ENCODE results near the gene MED8. TPM values are rescaled to one million over a fixed set of nuclear protein-coding genes. Genes with fewer than 3 reads are reported as not detected.
"Not testable (repeated sequence)": the region's sequence is repeated elsewhere in the genome, so short reads cannot be mapped to it uniquely, and the experiment has no call there.

The MED8 gene
- total and polyA plus RNA-seq, 4 donors: 28.9 to 34.9 (median 32.4) TPM

DNA sequence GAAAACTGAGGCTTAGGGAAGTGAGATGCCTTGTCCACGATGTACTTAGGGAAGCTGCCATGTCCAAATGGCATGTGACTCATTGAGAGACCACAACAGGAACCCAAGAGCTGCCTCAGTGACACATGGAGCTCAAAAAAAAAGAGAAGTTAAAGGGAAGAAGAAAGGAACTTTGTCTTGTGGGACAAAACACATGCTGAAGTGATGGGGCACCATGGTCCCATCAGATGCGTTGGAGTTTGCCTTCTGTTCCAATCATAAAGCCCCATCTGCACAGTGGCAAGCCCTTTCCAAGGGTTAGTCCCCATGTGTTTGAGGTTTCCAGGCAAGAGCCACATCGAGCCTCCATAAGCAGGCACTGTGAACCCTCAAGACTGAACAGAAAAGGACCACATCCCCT is 8.0 kb downstream of the MED8 start:
- H3K9me3 ChIP-seq (ENCODE audit: control insufficient read depth, low read length): no peaks in the 10 kb centered on the region
- DNase-seq (no peak), ATAC-seq (ENCODE audit: low FRiP score) (no peak)
- H3K4me3 ChIP-seq (ENCODE audit: low read length in 2 of 2): no peak overlapping the region
- H3K27ac ChIP-seq (ENCODE audit: low read depth in 1 of 2, low read length in 2 of 2): no peak overlapping the region
- intact Hi-C loops (cut with DNase I): no loop called here
- WGBS, 2 donors: 74 to 82% methylated on average over 3 of the region's 3 CpGs
- no peaks in the 10 kb centered on the region for H3K4me1 ChIP-seq (ENCODE audit: control insufficient read depth in 1 of 2, insufficient read depth in 2 of 2, low read length in 2 of 2)
- no peaks in the 10 kb centered on the region for H3K27me3 ChIP-seq (ENCODE audit: control insufficient read depth in 1 of 2, insufficient read depth in 2 of 2, low read length in 1 of 2)
- H3K36me3 ChIP-seq (ENCODE audit: control insufficient read depth in 1 of 2, insufficient read depth in 2 of 2, low read length in 1 of 2): peaks cover 13 to 16% of the 10 kb centered on the region in 2 donors

DNA sequence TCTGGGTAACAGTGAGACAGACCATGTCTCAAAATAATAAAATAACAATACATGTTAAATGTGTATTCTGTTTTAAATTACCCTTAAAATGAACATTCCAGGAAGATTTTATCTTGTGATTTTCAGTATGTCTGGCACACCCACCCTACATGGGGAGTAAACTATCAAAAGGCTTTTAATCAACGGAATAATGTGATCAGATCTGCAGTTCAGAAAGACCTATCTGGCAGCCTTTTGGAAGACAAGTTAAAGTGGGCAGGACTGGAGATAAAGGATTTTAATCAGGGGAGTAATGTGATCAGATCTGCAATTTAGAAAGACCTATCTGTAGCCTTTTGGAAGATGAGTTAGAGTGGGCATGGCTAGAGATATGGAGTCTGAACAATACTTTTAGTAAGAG is 10.1 kb downstream of the MED8 start:
- DNase-seq (no peak), ATAC-seq (ENCODE audit: low FRiP score) (no peak)
- intact Hi-C loops (cut with DNase I): no loop called here
- 89 to 94% methylated on average over 1 of the region's 1 CpG for WGBS, 2 donors
- no peaks in the 10 kb centered on the region for H3K9me3 ChIP-seq (ENCODE audit: control insufficient read depth, low read length)
- H3K4me3 ChIP-seq (ENCODE audit: low read length in 2 of 2): no peak overlapping the region
- no peaks in the 10 kb centered on the region for H3K4me1 ChIP-seq (ENCODE audit: control insufficient read depth in 1 of 2, insufficient read depth in 2 of 2, low read length in 2 of 2)
- H3K36me3 ChIP-seq (ENCODE audit: control insufficient read depth in 1 of 2, insufficient read depth in 2 of 2, low read length in 1 of 2): peaks cover 9% of the 10 kb centered on the region in 2 donors
- no peaks in the 10 kb centered on the region for H3K27me3 ChIP-seq (ENCODE audit: control insufficient read depth in 1 of 2, insufficient read depth in 2 of 2, low read length in 1 of 2)
- no peak overlapping the region for H3K27ac ChIP-seq (ENCODE audit: low read depth in 1 of 2, low read length in 2 of 2)

DNA sequence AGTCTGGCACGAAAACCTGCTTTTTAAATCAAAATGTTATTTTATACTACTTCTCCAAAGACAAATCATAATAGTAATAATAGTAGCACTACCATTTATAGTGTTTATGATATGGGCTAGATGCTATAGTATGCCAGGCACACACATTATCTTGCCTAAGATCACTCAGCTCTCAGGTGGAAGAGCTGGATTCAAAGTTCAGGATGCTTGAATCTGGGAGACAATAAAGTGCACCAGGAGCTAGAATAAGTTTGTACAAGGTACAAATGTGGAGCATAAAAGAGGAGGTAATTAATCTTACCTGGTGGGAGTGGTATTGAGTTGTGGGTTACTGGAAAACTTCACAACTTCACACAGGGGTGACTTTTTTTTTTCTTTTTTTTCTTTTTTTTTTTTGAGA is 11.8 kb downstream of the MED8 start:
- Histone ChIP-seq H3K27ac (ENCODE audit: low read depth in 1 of 2, low read length in 2 of 2) (no peak overlapping the region), H3K36me3 (ENCODE audit: control insufficient read depth in 1 of 2, insufficient read depth in 2 of 2, low read length in 1 of 2) (peaks cover 0 to 2% of the 10 kb centered on the region in 2 donors), H3K9me3 (ENCODE audit: control insufficient read depth, low read length) (no peaks in the 10 kb centered on the region), H3K27me3 (ENCODE audit: control insufficient read depth in 1 of 2, insufficient read depth in 2 of 2, low read length in 1 of 2) (no peaks in the 10 kb centered on the region), H3K4me3 (ENCODE audit: low read length in 2 of 2) (no peak overlapping the region), H3K4me1 (ENCODE audit: control insufficient read depth in 1 of 2, insufficient read depth in 2 of 2, low read length in 2 of 2) (no peaks in the 10 kb centered on the region)
- 87 to 96% methylated on average over 1 of the region's 1 CpG for WGBS, 2 donors
- intact Hi-C loops (cut with DNase I): no loop called here
- no peak for DNase-seq
- no peak for ATAC-seq (ENCODE audit: low FRiP score)

DNA sequence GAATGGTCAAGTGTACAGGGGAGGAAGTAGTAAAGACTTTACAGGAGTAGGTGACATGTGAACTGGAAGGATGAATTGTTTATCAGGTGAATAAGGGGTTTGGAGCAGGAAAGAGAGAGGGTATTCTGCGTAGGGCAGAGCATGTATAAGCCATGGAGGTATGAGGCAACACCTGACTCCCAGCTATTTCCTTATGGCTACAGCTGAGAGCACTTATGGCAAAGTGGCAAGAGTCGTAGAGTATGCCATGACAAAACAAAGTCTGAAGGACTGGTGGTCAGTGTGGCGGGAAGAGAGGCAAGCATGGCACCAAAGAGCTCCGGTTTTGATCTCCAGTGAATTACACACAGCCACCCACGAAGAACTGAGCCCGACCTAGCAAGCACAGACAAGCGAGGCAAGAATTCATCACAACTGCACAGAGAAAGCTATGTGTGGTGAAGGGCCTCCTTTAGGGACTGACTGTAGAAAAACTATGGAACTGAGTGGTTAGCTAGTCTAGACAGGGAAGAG is 12.8 kb downstream of the MED8 start:
- WGBS, 2 donors: 83 to 92% methylated on average over 7 of the region's 7 CpGs
- Histone ChIP-seq H3K9me3 (ENCODE audit: control insufficient read depth, low read length) (no peaks in the 10 kb centered on the region), H3K27me3 (ENCODE audit: control insufficient read depth in 1 of 2, insufficient read depth in 2 of 2, low read length in 1 of 2) (no peaks in the 10 kb centered on the region), H3K4me3 (ENCODE audit: low read length in 2 of 2) (no peak overlapping the region), H3K4me1 (ENCODE audit: control insufficient read depth in 1 of 2, insufficient read depth in 2 of 2, low read length in 2 of 2) (no peaks in the 10 kb centered on the region), H3K27ac (ENCODE audit: low read depth in 1 of 2, low read length in 2 of 2) (no peak overlapping the region), H3K36me3 (ENCODE audit: control insufficient read depth in 1 of 2, insufficient read depth in 2 of 2, low read length in 1 of 2) (peaks cover 0 to 2% of the 10 kb centered on the region in 2 donors)
- intact Hi-C loops (cut with DNase I): no loop called here
- DNase-seq (no peak), ATAC-seq (ENCODE audit: low FRiP score) (no peak)

DNA sequence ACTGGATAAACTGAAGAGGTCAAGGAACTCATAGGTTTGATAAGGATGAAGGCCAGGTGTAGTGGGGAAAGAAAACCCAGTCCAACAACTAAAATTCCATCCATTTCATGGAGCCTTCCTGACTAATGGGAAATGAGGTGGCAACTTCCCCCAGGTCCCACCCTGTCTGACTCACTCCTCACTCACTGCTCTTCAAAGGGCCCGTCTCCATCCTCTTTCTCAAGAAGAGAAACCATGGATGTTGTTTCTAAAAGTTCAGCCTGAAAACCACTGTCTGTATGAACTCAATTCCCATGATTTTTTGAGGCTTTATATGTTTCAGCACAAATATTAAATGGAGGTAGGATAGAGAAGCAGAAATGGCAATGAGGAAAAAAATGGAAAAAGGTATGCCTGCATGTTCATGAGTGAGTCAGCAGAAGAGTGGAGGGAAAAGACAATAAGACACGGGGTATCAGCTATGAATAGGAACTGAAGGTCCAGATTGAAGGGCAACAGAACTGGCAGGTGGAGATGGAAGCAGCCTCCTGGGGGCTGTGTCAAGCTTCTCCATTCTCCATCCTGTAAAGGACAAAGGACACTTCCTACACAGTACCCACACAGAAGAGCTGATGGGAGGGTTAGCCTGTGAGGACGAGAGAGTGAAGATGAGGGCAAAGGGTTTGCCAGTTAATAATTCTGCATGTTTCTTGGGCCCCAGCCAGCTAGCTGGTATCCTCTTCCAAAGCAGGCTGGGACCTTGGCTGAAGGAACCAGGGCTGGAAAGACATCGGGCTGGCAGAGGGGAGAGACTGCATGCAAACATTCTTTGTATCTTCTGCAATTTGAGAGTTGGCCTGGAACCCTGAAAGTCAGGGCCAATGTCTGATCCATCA is 16.3 kb downstream of the MED8 start:
- intact Hi-C loops (cut with DNase I): no loop called here
- Histone ChIP-seq H3K27ac (ENCODE audit: low read depth in 1 of 2, low read length in 2 of 2) (no peak overlapping the region), H3K4me1 (ENCODE audit: control insufficient read depth in 1 of 2, insufficient read depth in 2 of 2, low read length in 2 of 2) (peaks cover 0 to 4% of the 10 kb centered on the region in 2 donors), H3K27me3 (ENCODE audit: control insufficient read depth in 1 of 2, insufficient read depth in 2 of 2, low read length in 1 of 2) (no peaks in the 10 kb centered on the region), H3K9me3 (ENCODE audit: control insufficient read depth, low read length) (no peaks in the 10 kb centered on the region), H3K4me3 (ENCODE audit: low read length in 2 of 2) (no peak overlapping the region), H3K36me3 (ENCODE audit: control insufficient read depth in 1 of 2, insufficient read depth in 2 of 2, low read length in 1 of 2) (no peaks in the 10 kb centered on the region)
- DNase-seq (no peak), ATAC-seq (ENCODE audit: low FRiP score) (no peak)
- WGBS, 2 donors: 42 to 43% methylated on average over 4 of the region's 4 CpGs

DNA sequence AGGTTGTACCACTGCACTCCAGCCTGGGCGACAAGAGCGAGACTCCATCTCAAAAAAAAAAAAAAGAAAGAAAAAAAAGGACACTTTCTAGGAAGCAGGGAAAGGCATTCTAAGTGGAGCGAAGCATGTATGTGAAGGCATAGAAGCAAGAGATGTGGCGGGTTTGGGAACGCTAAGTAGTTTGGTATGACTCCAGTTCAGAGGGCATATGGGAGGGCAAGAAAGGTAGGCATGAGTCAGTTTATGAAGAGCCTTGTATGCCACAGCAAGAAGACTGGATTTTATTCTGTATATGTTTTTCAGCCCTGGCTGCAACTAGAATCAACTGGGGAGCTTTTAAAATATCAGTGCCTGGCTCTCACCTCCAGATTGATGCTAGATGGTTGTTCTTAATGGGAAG is 17.4 kb downstream of the MED8 start:
- Histone ChIP-seq H3K27ac (ENCODE audit: low read depth in 1 of 2, low read length in 2 of 2) (no peak overlapping the region), H3K4me1 (ENCODE audit: control insufficient read depth in 1 of 2, insufficient read depth in 2 of 2, low read length in 2 of 2) (peaks cover 0 to 4% of the 10 kb centered on the region in 2 donors)
- DNase-seq: no peak

DNA sequence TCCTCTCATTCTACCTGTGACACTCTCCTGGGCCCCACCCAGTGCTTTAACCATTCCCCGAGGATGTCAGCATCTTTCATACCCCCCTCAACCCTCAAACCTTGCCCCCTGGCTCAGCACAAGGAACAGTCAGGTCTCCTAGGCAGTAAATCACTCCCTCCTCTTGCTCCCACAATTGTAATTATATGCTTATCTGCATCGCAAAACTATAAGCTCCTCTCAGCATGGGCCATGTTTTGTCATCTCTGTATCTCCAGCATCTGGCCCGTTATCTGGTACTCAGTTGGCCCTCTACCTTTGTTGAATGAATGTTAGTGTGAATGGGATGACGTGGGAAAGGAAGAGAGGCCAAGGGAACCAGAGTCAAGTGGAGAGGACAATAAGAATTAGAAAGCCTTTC is 19.0 kb downstream of the MED8 start:
- intact Hi-C loops (cut with DNase I): no loop called here
- Histone ChIP-seq H3K4me3 (ENCODE audit: low read length in 2 of 2) (no peak overlapping the region), H3K36me3 (ENCODE audit: control insufficient read depth in 1 of 2, insufficient read depth in 2 of 2, low read length in 1 of 2) (no peaks in the 10 kb centered on the region), H3K4me1 (ENCODE audit: control insufficient read depth in 1 of 2, insufficient read depth in 2 of 2, low read length in 2 of 2) (peaks cover 0 to 4% of the 10 kb centered on the region in 2 donors), H3K27ac (ENCODE audit: low read depth in 1 of 2, low read length in 2 of 2) (no peak overlapping the region), H3K27me3 (ENCODE audit: control insufficient read depth in 1 of 2, insufficient read depth in 2 of 2, low read length in 1 of 2) (no peaks in the 10 kb centered on the region), H3K9me3 (ENCODE audit: control insufficient read depth, low read length) (no peaks in the 10 kb centered on the region)
- no peak for ATAC-seq (ENCODE audit: low FRiP score)
- no peak for DNase-seq
- 83 to 85% methylated on average over 4 of the region's 4 CpGs for WGBS, 2 donors

More for the DNA sequence above, 17.4 kb downstream of the MED8 start:
- no peaks in the 10 kb centered on the region for H3K36me3 ChIP-seq (ENCODE audit: control insufficient read depth in 1 of 2, insufficient read depth in 2 of 2, low read length in 1 of 2)
- no peak for ATAC-seq (ENCODE audit: low FRiP score)
- intact Hi-C loops (cut with DNase I): no loop called here
- no peak overlapping the region for H3K4me3 ChIP-seq (ENCODE audit: low read length in 2 of 2)
- no peaks in the 10 kb centered on the region for H3K9me3 ChIP-seq (ENCODE audit: control insufficient read depth, low read length)
- 97% methylated on average over 5 of the region's 5 CpGs for WGBS, 2 donors
- no peaks in the 10 kb centered on the region for H3K27me3 ChIP-seq (ENCODE audit: control insufficient read depth in 1 of 2, insufficient read depth in 2 of 2, low read length in 1 of 2)

DNA sequence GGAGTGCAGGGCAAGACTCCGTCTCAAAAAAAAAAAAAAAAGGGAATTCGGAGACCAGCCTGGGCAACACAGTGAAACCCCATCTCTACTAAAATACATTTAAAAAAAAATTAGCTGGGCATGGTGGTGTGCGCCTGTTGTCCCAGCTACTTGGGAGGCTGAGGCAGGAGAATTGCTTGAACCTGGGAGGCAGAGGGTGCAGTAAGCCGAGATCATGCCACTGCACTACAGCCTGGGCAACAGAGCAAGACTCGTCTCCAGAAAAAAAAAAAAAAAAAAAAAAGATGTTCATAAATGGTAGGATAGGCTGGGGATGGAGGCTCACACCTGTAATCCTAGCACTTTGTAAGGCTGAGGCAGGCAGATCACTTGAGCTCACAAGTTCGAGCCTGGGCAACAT is 19.8 kb downstream of the MED8 start:
- H3K27me3 ChIP-seq (ENCODE audit: control insufficient read depth in 1 of 2, insufficient read depth in 2 of 2, low read length in 1 of 2); H3K9me3 ChIP-seq (ENCODE audit: control insufficient read depth, low read length); DNase-seq; H3K4me1 ChIP-seq (ENCODE audit: control insufficient read depth in 1 of 2, insufficient read depth in 2 of 2, low read length in 2 of 2); H3K27ac ChIP-seq (ENCODE audit: low read depth in 1 of 2, low read length in 2 of 2); H3K4me3 ChIP-seq (ENCODE audit: low read length in 2 of 2); H3K36me3 ChIP-seq (ENCODE audit: control insufficient read depth in 1 of 2, insufficient read depth in 2 of 2, low read length in 1 of 2); ATAC-seq (ENCODE audit: low FRiP score); intact Hi-C loops (cut with DNase I): not testable (repeated sequence)
- 97 to 99% methylated on average over 6 of the region's 6 CpGs for whole genome bisulfite sequencing, 2 donors

DNA sequence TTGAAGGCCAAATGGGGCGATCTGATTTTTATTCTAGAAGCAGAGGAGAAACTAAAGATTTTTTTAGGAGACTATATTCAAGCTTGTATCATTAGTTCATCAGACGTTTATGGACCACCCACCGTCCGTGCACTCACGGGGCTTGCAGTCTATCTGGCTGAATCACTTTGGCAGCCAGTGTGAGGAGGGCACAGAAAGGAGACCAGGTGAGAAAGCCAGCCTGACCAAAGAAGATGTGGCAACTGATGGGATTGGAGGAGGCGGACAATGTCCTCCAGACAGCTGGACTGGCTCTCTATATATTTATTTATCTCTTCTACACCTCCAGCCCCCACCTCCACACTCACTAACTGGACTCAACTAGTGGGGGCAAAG is 21.0 kb downstream of the MED8 start:
- 17 to 20% methylated on average over 6 of the region's 6 CpGs for WGBS, 2 donors
- intact Hi-C loops (cut with DNase I): loop anchor here in 1 of 2 donors (1.0 kb wide), 1 partner anchor 21 kb away; the partner anchor contains the start of genes MED8 and SZT2

More for the DNA sequence above, 21.0 kb downstream of the MED8 start:
- H3K27me3 ChIP-seq (ENCODE audit: control insufficient read depth in 1 of 2, insufficient read depth in 2 of 2, low read length in 1 of 2): no peaks in the 10 kb centered on the region
- ATAC-seq (ENCODE audit: low FRiP score) (no peak), DNase-seq (no peak)
- peak overlapping the region; percentile 65 to 72 for H3K4me3 ChIP-seq (ENCODE audit: low read length in 2 of 2)
- peaks cover 0 to 5% of the 10 kb centered on the region in 2 donors for H3K36me3 ChIP-seq (ENCODE audit: control insufficient read depth in 1 of 2, insufficient read depth in 2 of 2, low read length in 1 of 2)
- H3K9me3 ChIP-seq (ENCODE audit: control insufficient read depth, low read length): no peaks in the 10 kb centered on the region
- H3K27ac ChIP-seq (ENCODE audit: low read depth in 1 of 2, low read length in 2 of 2): peak overlapping the region in 1 of 2 donors; percentile 84
- H3K4me1 ChIP-seq (ENCODE audit: control insufficient read depth in 1 of 2, insufficient read depth in 2 of 2, low read length in 2 of 2): peaks cover 0 to 4% of the 10 kb centered on the region in 2 donors

Data from aorta (tissue), 5 donors.